GM23248 (cell line): ENCODE results near the gene TRPM3. TPM values are rescaled to one million over a fixed set of nuclear protein-coding genes. Genes with fewer than 3 reads are reported as not detected.

ENCODE experiments used
- DNase-seq: peaks from one replicate; pipeline ENCODE4 v3.0.0-alpha.2; 2015
- H2AFZ ChIP-seq: fragments of 200-600 bp; sonication (generic); 2 replicates; pipeline ENCODE4 v1.6.1; 2016; ENCODE audit warnings: antibody characterized with exemption
- H3F3A ChIP-seq: fragments of 200-600 bp; sonication (generic); 2 replicates; pipeline ENCODE4 v1.6.1; 2016; ENCODE audit warnings: mild to moderate bottlenecking, antibody characterized with exemption, mixed run types; ENCODE audit not compliant: insufficient read depth
- H3K27ac ChIP-seq: fragments of 200-600 bp; sonication (generic); 2 replicates; pipeline ENCODE4 v1.5.1; 2016; ENCODE audit warnings: mild to moderate bottlenecking
- H3K27me3 ChIP-seq: fragments of 200-600 bp; sonication (generic); replicated peaks from 2 replicates; pipeline ENCODE4 v1.6.1; 2016; ENCODE audit warnings: mild to moderate bottlenecking; ENCODE audit not compliant: insufficient read depth
- H3K36me3 ChIP-seq: fragments of 200-600 bp; sonication (generic); 2 replicates; pipeline ENCODE4 v1.6.1; 2016; ENCODE audit warnings: low read depth, mild to moderate bottlenecking
- H3K4me1 ChIP-seq: fragments of 200-600 bp; sonication (generic); 2 replicates; pipeline ENCODE4 v1.6.1; 2016; ENCODE audit warnings: mild to moderate bottlenecking; ENCODE audit not compliant: insufficient read depth
- H3K4me2 ChIP-seq: fragments of 200-600 bp; sonication (generic); one replicate; pipeline ENCODE4 v1.6.1; 2016; ENCODE audit warnings: mild to moderate bottlenecking; ENCODE audit not compliant: unreplicated experiment
- H3K4me3 ChIP-seq: fragments of 200-600 bp; sonication (generic); 2 replicates; pipeline ENCODE4 v1.5.1; 2016; ENCODE audit warnings: mild to moderate bottlenecking
- H3K79me2 ChIP-seq: fragments of 200-600 bp; sonication (generic); 2 replicates; pipeline ENCODE4 v1.6.1; 2016; ENCODE audit warnings: mild to moderate bottlenecking; ENCODE audit not compliant: insufficient read depth
- H3K9ac ChIP-seq: fragments of 200-600 bp; sonication (generic); 2 replicates; pipeline ENCODE4 v1.6.1; 2016; ENCODE audit warnings: mild to moderate bottlenecking
- H3K9me2 ChIP-seq: fragments of 200-600 bp; sonication (generic); 2 replicates; pipeline ENCODE4 v1.6.1; 2016; ENCODE audit warnings: mixed run types, mild to moderate bottlenecking, moderate library complexity; ENCODE audit not compliant: insufficient read depth
- H3K9me3 ChIP-seq: fragments of 200-600 bp; sonication (generic); one replicate; pipeline ENCODE4 v1.6.1; 2017; ENCODE audit warnings: low read depth
- H4K20me1 ChIP-seq: fragments of 200-600 bp; sonication (generic); 2 replicates; pipeline ENCODE4 v1.6.0; 2016; ENCODE audit not compliant: insufficient read depth
- EZH2 ChIP-seq: fragments of 200-600 bp; sonication (generic); IDR thresholded peaks from 2 replicates; pipeline ENCODE4 v1.6.1; 2018; ENCODE audit warnings: antibody characterized with exemption, mild to moderate bottlenecking; ENCODE audit not compliant: insufficient read depth, poor library complexity, severe bottlenecking
- EZH2phosphoT487 ChIP-seq: fragments of 200-600 bp; sonication (generic); IDR thresholded peaks from 2 replicates; pipeline ENCODE4 v1.6.1; 2018; ENCODE audit warnings: antibody characterized with exemption, moderate library complexity, mild to moderate bottlenecking, low read depth; ENCODE audit not compliant: insufficient read depth
- WGBS, 2 experiments: methylation state at CpG; one replicate each; pipeline ENCODE4 v1.1.6; 2015 to 2017; ENCODE audit warnings: low lambda C conversion rate in 2 of 2, low coverage in 1 of 2; ENCODE audit errors: missing lambda C conversion rate in 2 of 2; 5-methylcytosine and 5-hydroxymethylcytosine counted together
- in situ Hi-C: fragments of 300-500 bp; cut with MboI; formaldehyde crosslinking; loops from 2 replicates; pipeline ENCODE4 v1.15.0; 2020
- polyA plus RNA-seq: library from polyadenylated mRNA; unstranded; fragments of >200 nt; fragmentation: Nextera tagmentation; extraction: Ambion mirVana; gene quantifications from 2 replicates; pipeline ENCODE4 v1.2.1, GENCODE V29; 2016
- total RNA-seq: library from RNA; depleted of rRNA; stranded (reverse); fragments of >200 nt; shearing (Covaris generic); gene quantifications from 2 replicates; pipeline ENCODE4 v1.2.3, GENCODE V29; 2014

The TRPM3 gene
- total and polyA plus RNA-seq, 2 experiments from 2014 or later = not detected

DNA sequence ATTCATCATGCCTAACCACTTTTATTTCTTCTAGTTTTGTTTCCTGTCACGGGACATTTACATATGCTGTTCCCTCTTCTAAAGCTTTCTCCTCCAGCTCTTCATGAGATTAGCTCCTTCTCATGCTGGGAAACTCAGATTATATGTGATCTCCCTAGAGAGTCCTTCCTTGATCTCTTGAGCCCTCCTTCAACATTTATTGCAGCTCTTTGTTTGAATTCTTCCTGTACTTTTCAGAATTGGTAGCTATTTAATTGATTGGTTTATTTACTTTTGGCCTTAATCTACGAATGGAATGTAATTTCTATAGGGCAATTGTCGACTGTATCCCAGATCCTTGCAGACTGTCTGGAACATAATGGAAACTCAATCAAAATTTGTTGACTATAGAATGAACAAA, 9.7 kb upstream of the TRPM3 start:
- 16 to 18% methylated on average over 3 of the region's 3 CpGs for WGBS, 2 experiments
- TF ChIP-seq EZH2 = no peak
- no peak for TF ChIP-seq EZH2phosphoT487
- in situ Hi-C loops = no loop called here

GRCh38 chr9:71130521-71130920, 9.1 kb upstream of the TRPM3 start:
- Histone ChIP-seq H3F3A (no peaks in the 10 kb centered on the region), H3K27ac (no peak overlapping the region), H3K9me3 (no peaks in the 10 kb centered on the region), H3K9ac (no peak overlapping the region), H3K4me1 (no peaks in the 10 kb centered on the region), H3K4me2 (no peak overlapping the region), H3K36me3 (no peaks in the 10 kb centered on the region), H3K79me2 (no peaks in the 10 kb centered on the region), H4K20me1 (no peaks in the 10 kb centered on the region), H3K4me3 (no peak overlapping the region), H2AFZ (no peak overlapping the region), H3K9me2 (no peaks in the 10 kb centered on the region), H3K27me3 (no peaks in the 10 kb centered on the region)
- DNase-seq = no peak
- in situ Hi-C loops = no loop called here
- whole genome bisulfite sequencing, 2 experiments = 78 to 84% methylated on average over 4 of the region's 4 CpGs
- TF ChIP-seq EZH2phosphoT487 (no peak), EZH2 (no peak)

More for the DNA sequence above, 9.7 kb upstream of the TRPM3 start:
- no peaks in the 10 kb centered on the region for H3K9me3 ChIP-seq
- H3K4me3 ChIP-seq = no peak overlapping the region
- no peaks in the 10 kb centered on the region for H3K9me2 ChIP-seq
- H3K27ac ChIP-seq = no peak overlapping the region
- H3K4me2 ChIP-seq = no peak overlapping the region
- no peaks in the 10 kb centered on the region for H3F3A ChIP-seq
- DNase-seq = no peak
- H2AFZ ChIP-seq = no peak overlapping the region
- no peaks in the 10 kb centered on the region for H3K79me2 ChIP-seq
- H3K36me3 ChIP-seq = no peaks in the 10 kb centered on the region
- no peaks in the 10 kb centered on the region for H4K20me1 ChIP-seq
- no peak overlapping the region for H3K9ac ChIP-seq
- no peaks in the 10 kb centered on the region for H3K4me1 ChIP-seq
- H3K27me3 ChIP-seq = no peaks in the 10 kb centered on the region

GRCh38 chr9:71128796-71129195, 7.4 kb upstream of the TRPM3 start:
- no peak for TF ChIP-seq EZH2
- no peak for TF ChIP-seq EZH2phosphoT487
- in situ Hi-C loops = no loop called here
- Histone ChIP-seq H3F3A (no peaks in the 10 kb centered on the region), H3K79me2 (no peaks in the 10 kb centered on the region), H3K27ac (no peak overlapping the region), H4K20me1 (no peaks in the 10 kb centered on the region), H2AFZ (no peak overlapping the region), H3K36me3 (no peaks in the 10 kb centered on the region), H3K4me1 (no peaks in the 10 kb centered on the region), H3K9me3 (no peaks in the 10 kb centered on the region), H3K9ac (no peak overlapping the region), H3K27me3 (no peaks in the 10 kb centered on the region), H3K9me2 (no peaks in the 10 kb centered on the region), H3K4me3 (no peak overlapping the region), H3K4me2 (no peak overlapping the region)
- no peak for DNase-seq
- WGBS, 2 experiments = 13 to 20% methylated on average over 2 of the region's 2 CpGs

DNA sequence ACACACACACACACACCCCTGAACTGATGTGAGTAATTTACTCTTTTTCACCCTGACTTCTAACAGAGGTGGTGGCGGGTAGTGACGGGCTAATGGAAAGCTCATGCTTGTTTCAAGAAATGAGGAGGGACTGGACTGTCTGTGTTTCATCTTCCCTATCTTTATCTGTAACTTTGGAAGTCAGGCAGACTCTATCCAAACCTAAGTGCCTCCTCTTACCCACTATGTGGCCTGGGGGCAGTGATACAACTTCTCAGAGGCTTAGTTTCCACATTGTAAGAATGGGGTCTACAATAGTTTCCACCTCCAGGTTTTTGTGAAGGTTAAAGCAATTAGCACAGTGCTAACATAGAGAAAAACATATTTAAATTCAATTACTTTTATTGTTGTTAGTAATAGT, 5.9 kb upstream of the TRPM3 start:
- no peak overlapping the region for H3K27ac ChIP-seq
- H3K27me3 ChIP-seq = 0 out of 2 replicates have a peak, but pooled peaks cover 7% of the 10 kb centered on the region
- H3K36me3 ChIP-seq = no peaks in the 10 kb centered on the region
- no peaks in the 10 kb centered on the region for H3F3A ChIP-seq
- no peak overlapping the region for H3K9ac ChIP-seq
- H3K79me2 ChIP-seq = no peaks in the 10 kb centered on the region
- H3K4me2 ChIP-seq = no peak overlapping the region
- TF ChIP-seq EZH2phosphoT487 (no peak), EZH2 (no peak)
- no peaks in the 10 kb centered on the region for H3K9me3 ChIP-seq
- H4K20me1 ChIP-seq = no peaks in the 10 kb centered on the region
- no peaks in the 10 kb centered on the region for H3K9me2 ChIP-seq
- no peak overlapping the region for H2AFZ ChIP-seq
- no peaks in the 10 kb centered on the region for H3K4me1 ChIP-seq
- 54 to 56% methylated on average over 2 of the region's 2 CpGs for WGBS, 2 experiments
- H3K4me3 ChIP-seq = no peak overlapping the region
- no peak for DNase-seq
- in situ Hi-C loops = no loop called here

DNA sequence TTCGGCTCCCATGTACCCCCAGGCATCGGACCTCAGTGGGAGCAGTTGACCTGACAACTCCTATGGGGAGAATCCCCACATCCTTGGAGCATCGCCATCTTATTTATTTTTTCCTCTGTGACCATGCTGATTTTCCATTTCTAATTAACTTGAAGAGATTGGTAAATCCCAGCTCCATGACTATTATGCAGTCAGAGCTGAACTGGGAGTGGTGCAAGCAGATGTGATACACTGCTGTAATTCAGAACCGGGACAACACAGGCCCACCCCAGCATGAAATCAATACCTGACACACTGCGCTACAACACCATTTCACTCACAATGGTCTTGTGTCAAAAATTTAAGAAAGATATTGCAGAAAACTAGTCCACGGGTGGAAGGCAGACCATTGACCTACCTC, 1.0 kb upstream of the TRPM3 start:
- Histone ChIP-seq H4K20me1 (no peaks in the 10 kb centered on the region), H3K27me3 (peaks cover 20% of the 10 kb centered on the region), H3K4me1 (no peaks in the 10 kb centered on the region), H3K4me2 (no peak overlapping the region), H3K4me3 (no peak overlapping the region), H2AFZ (no peak overlapping the region), H3F3A (no peaks in the 10 kb centered on the region), H3K9ac (no peak overlapping the region), H3K9me2 (no peaks in the 10 kb centered on the region), H3K36me3 (no peaks in the 10 kb centered on the region), H3K79me2 (no peaks in the 10 kb centered on the region), H3K9me3 (no peaks in the 10 kb centered on the region), H3K27ac (no peak overlapping the region)
- in situ Hi-C loops = no loop called here
- WGBS, 2 experiments = 34 to 39% methylated on average over 6 of the region's 6 CpGs
- DNase-seq = no peak
- TF ChIP-seq EZH2phosphoT487 = no peak
- TF ChIP-seq EZH2 = no peak
